Stimulated activated naive CD8-positive, alpha-beta T cell treated with anti-CD3 and anti-CD28 coated beads, Interleukin-15, Interleukin-2, amounts not matched to agents 100 U/mL and 50 U/mL, for 24 hours (primary cell): Measurements from ENCODE around the gene NECTIN1.

Source experiments
- ATAC-seq: fragments of 150-1000 bp; cut with Tn5 transposase; one replicate; pipeline ENCODE4 v1.10.0; 2021
- DNase-seq: peaks from one replicate; pipeline ENCODE4 v3.0.0; 2021

The NECTIN1 gene

DNA sequence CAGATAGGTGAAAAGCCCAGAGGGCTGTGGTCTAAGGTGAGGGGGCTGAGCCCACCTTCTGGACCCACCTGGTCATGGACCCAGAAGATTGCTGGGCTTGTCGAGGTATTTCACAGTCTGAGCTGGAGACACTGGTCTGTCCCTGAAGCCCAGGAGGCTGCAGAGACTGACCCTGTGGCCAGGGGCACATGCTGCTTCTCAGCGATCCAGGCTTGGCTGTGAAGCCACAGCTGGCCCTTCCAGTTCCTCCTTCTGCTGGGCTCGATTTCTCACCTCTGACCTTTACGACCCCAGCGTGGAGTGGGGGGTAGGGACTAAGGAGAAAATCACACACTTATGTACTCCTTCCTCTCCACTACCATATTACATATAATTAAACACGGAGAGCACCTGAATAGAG lies 88.5 kb downstream of the NECTIN1 start:
- ATAC-seq (no peak), DNase-seq (no peak)

GRCh38 chr11:119639642-119640205 lies 89.3 kb downstream of the NECTIN1 start:
- ATAC-seq: no peak
- DNase-seq: no peak

GRCh38 chr11:119638851-119639250 lies 90.1 kb downstream of the NECTIN1 start:
- ATAC-seq: no peak

GRCh38 chr11:119637481-119637880 lies 91.5 kb downstream of the NECTIN1 start:
- ATAC-seq: no peak
- no peak for DNase-seq

More at GRCh38 chr11:119638851-119639250, 90.1 kb downstream of the NECTIN1 start:
- DNase-seq: no peak

DNA sequence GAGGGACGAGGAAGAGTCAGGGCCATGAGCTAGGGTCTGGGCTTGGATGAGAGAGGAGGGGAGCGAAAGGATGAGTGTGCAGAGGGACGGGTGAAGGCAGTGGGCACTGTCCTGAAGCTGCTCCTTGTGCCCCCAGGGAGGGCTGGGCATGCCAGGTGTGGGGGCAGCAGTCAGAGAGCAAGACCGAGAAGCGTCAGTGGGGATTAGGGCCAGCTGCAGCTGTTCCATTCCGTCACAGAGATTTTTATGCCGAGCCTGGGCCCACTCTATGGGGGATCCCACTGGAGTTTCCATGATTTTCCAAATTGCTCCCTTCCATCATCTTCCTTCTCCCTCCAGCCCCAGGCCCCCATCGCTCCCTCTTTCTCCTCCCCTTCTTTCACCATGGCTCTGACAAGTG lies 93.2 kb downstream of the NECTIN1 start:
- DNase-seq (no peak), ATAC-seq (no peak)

DNA sequence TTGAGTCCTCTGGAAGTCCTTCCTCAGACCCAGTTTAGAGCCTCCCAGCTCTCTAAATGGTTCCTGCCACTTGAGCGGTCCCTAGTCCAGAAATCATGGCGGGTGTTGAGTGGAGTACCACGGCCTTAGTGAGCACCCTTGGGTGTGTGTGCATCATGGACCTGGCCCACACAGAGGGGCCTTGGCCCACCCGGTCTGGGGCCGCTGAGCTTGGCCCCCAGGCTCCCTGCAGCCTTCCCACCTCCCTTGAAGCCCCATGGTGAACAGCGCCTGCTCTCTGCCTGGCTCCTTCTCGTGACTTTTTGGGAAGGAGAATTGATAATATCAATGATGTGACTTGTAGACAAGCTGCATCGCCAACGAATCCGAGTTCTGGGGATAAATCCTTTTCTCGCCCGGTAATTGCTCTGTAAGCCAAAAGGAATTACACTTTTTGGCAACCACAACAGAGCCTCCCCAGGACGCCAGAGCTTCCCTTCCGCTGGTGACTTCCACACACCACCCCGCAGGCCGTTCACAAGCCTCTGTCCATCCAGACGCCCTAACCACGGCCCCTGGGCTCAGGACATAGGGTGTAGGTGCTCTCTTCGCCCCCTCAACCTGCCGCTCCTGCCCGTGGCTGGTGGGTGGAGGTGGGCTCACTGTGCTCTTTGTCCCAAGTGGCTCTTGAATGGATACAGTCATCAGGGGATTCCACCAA lies 93.8 kb downstream of the NECTIN1 start:
- DNase-seq: no peak
- no peak for ATAC-seq

DNA sequence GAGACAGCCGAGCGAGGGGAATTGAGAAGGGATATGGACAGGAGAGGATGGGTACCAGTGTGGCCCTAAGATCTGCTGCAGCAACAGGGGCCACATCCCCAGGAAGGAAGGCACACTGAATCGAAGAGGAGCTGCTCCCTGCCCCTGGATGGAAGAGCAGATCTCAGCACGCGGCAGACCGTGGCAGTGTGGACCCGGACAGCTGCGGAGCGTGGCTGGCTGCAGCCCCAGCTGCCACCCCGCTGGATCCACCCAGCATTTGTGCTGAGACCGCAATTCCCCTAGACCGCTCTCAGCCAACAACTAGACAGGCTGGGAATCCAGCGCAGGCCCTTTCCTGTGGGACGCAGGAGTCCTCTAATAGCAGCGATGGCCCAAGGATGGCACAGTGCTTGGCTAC lies 94.7 kb downstream of the NECTIN1 start:
- no peak for DNase-seq
- ATAC-seq: no peak

DNA sequence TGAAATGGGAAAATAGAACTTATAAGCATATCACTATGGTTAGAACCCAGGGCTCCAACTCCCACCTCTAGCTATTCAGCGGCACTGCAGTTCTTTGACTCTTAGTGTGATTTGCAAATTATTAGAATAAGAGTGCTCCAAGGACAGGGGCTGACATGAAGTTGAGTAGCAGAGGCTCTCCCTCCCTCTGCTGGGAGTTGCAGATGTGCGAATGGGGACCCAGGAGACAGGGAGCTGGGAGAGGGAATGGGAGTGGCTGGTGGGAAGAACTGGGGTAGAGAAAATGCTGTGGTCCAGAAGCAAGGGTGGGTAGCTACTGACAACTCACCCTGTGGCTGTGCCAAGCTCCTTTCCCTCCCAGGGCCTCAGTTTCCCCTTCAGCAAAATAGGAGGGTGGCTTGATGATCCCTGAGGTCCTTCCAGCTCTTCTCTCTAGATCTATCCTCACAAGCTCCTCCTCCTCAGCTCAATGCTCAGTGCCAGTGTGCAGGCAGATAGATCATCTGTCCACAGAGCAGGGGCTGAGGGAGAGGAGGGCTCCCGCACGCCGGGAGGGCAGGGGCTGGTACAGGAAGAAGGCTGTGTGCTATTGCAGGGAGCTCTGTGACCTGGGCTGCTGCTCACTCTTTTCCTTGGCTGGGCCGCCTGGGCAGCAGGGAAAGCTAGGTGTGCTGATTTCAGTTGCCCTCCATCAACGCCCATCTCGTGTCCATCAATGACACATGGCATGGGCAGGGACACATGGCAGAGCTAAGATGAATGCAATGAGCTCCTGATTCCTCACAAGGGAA lies 99.0 kb downstream of the NECTIN1 start:
- ATAC-seq (no peak), DNase-seq (no peak)

DNA sequence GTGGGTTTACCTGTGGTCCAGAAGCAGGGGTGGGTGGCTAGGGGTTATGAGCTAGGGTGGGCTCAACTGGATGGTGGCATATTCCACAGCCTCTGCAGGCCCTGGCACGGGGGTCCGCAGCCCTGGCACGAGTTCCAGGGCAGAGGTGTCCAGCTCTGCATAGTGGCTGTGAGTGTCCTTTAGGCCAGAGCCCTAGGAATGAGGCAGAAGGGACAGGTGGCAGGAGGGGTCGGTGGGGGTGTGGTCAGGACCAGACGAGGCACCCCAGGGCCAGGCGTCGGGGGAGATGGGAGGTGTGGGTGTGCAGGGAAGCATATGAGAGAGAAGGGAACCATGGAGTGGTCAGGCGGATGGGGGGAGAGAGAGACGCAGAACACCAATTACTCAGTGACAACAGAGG lies 99.9 kb downstream of the NECTIN1 start:
- ATAC-seq (no peak), DNase-seq (no peak)

DNA sequence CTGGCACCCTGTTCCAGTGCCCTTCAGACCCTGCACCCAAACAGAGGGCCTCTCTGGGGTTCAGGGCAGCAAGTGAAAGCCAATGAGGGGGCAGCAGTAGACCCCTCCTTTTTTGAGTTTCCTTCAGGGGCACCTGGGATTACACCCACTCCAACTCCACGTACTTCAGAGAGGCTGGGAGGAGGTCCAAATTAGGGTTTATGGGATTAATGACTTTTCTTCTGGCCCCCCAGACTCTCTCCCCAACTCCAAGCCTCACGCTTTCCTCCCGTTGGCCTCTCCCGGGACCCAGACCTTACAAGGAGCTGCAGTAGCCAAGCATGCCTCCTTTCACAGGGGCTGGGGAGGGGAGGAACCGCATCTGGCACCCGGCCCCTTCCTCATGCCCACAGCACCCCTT lies 101.7 kb downstream of the NECTIN1 start:
- ATAC-seq (no peak), DNase-seq (no peak)

GRCh38 chr11:119626871-119627270 lies 102.1 kb downstream of the NECTIN1 start:
- no peak for ATAC-seq

GRCh38 chr11:119626197-119626841 lies 102.7 kb downstream of the NECTIN1 start:
- DNase-seq: no peak
- ATAC-seq: no peak

More at GRCh38 chr11:119626871-119627270, 102.1 kb downstream of the NECTIN1 start:
- DNase-seq: no peak

- no peak for ATAC-seq
- no peak for DNase-seq
These were observed 103.6 kb downstream of the NECTIN1 start for GRCh38 chr11:119625206-119625978.

- no peak for ATAC-seq
- no peak for DNase-seq
These were observed 104.4 kb downstream of the NECTIN1 start for GRCh38 chr11:119624629-119625028.

GRCh38 chr11:119624102-119624615 lies 104.8 kb downstream of the NECTIN1 start:
- no peak for ATAC-seq
- DNase-seq: peak; percentile 6

- no peak for DNase-seq
- ATAC-seq: no peak
These were observed 105.3 kb downstream of the NECTIN1 start for GRCh38 chr11:119623682-119624081.

DNA sequence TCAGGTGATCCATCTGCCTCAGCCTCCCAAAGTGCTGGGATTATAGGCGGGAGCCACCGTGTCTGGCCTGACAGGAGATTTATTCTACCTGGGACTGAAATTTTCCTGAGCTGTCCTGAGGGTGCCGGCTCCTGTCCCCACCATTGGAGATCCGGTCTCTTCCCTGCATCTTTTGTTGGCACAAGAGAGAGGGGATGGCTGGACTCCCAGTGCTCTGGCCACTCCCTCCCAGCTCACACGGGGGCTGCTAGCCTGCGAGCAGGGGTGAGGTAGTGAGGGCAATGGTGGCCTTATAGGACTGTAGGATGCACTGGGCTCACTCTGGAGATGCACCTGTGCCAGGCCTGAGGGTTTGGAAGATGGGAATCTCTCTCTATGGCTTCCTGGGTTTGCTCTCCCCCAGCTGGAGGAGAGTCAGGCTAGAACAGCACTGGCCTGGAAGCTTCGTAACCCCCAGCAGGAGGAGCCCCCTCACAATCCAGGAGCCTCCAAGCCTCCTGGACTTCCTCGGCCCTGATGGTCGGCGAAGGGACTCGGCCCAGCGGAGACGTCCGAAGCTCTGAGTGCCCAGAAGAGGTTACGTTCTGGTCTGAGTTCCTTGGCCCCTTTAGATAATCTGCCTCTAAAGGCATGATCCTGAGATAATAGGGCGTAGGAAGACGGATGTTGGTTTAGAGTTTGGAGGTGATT lies 106.4 kb downstream of the NECTIN1 start:
- ATAC-seq: no peak

DNA sequence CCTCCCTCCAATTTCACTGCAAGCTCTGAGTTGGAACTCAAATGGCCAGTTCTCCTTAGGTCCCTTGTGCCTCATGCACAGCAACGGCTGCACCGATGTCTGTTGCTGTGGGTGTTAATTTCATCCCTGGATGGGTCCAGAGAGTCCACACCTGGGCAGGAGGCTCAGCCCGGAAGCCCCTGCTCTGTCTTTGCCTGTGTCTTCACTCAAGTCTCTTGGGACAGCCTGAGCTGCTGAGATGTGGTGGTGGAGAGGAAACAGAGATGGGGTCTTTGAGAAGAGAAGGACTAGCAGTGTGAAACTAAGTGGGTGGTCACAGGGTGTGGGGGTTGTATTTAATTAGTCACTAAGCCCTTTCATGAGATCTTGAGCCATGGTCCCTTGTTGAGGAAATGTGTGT lies 109.3 kb downstream of the NECTIN1 start:
- no peak for ATAC-seq

More for the DNA sequence above, 106.4 kb downstream of the NECTIN1 start:
- no peak for DNase-seq

DNA sequence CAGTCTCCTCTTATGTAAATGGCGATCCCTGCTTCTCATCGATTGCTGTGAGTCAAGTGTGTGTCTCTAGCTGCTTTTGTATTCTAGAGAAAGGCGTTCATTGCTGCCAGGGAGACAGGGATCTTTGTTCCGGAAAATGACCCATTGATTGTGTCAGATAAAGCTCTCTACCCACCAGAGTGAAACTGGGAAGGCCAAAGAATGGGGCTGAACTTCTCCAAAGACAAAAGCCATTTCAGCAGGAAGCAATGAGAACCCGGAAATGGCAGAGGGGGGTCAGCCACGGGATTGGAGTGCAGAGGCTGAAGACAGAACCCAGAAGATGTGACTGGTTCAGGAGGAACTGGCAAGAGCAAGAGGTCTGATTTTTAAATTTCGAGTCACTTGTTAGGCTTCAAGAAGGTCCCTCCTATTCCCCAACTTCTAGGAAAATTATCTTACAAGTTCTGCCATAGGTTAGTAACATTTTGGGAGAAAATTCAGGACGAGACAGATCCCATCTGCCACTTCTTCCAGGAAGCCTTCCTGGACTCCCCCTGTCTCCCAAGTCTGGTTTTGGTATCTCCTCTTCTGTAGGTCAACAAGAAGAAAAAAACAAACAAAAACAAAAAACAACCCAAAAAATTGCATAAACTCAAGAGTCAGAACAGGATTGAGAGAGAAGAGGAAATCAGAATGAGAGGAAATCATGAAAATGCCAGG lies 110.6 kb downstream of the NECTIN1 start:
- DNase-seq (no peak), ATAC-seq (no peak)

More for the DNA sequence above, 109.3 kb downstream of the NECTIN1 start:
- no peak for DNase-seq

DNA sequence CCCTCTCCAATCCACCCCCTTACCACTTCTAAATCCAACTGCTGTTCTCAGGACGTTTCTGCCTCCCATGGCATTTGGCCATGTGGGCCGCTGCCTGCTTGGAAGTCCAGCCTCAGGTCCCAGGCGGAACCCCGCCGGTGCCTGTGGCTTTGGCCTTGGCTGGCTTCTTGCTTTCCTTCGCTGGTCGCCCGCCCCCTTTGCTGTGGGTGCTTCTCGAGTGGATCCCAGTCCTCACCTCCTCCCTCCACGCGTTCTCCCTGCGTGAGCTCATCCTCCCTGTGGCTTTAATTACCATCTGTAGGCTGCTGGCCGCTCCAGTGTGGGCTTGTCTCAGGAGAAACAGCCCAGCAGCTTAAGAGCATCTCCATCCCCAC lies 111.7 kb downstream of the NECTIN1 start:
- ATAC-seq (no peak), DNase-seq (no peak)
